Measurements from ENCODE around the gene APOBEC3B.
"Not testable (repeated sequence)": the region's sequence is repeated elsewhere in the genome, so short reads cannot be mapped to it uniquely, and the experiment has no call there.

The APOBEC3B gene

DNA sequence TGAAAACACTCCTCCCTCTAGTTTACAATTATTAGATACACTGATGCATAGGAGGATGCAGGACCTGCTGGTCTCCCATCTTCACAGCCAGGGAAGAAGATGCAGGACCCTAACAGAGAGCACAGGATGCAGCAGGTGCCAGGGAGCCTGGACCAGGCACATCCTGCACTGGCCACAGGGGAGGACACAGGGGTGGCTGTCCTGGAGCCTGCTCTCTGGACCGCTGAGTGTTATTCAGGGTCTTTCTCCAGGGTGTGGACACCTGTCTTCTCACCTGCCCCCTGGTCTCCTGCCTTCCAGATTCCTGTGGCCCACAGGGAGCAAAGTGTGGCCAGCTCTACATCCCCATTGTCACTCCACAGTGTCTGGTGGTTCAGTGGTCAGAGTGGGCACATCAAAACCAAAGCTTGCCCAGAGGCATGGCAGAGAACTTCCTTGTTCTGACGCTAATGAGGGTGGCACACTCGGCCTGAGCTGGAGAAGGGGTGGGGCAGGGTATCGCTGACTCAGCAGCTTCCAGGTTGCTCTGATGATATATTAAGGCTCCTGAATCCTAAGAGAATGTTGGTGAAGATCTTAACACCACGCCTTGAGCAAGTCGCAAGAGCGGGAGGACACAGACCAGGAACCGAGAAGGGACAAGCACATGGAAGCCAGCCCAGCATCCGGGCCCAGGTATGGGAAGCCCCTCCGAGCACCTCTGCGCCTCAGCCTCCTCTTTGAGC, 24.9 kb upstream of the APOBEC3B start, which contains the start of gene APOBEC3A:
TSS of gene APOBEC3A (plus strand) at position 564 of the 725 bp plus-strand sequence. CDS start at position 647, 83 bp downstream.
- TF ChIP-seq, protein P1, sequence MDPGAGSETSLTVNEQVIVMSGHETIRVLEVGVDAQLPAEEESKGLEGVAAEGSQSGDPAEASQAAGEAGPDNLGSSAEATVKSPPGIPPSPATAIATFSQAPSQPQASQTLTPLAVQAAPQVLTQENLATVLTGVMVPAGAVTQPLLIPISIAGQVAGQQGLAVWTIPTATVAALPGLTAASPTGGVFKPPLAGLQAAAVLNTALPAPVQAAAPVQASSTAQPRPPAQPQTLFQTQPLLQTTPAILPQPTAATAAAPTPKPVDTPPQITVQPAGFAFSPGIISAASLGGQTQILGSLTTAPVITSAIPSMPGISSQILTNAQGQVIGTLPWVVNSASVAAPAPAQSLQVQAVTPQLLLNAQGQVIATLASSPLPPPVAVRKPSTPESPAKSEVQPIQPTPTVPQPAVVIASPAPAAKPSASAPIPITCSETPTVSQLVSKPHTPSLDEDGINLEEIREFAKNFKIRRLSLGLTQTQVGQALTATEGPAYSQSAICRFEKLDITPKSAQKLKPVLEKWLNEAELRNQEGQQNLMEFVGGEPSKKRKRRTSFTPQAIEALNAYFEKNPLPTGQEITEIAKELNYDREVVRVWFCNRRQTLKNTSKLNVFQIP (CRISPR knock-in tag; IDR thresholded peaks at IDR 0.05; ENCODE audit: borderline replicate concordance, low read depth): no peak
- TF ChIP-seq TCF4 (CRISPR knock-in tag; IDR thresholded peaks at IDR 0.05; ENCODE audit: borderline replicate concordance) (no peak), ISL1 (CRISPR knock-in tag; IDR thresholded peaks at IDR 0.05) (no peak), TOX (CRISPR knock-in tag; IDR thresholded peaks at IDR 0.05; ENCODE audit: borderline replicate concordance) (no peak), ARNTL (CRISPR knock-in tag; IDR thresholded peaks at IDR 0.05; ENCODE audit: borderline replicate concordance, low read depth) (no peak), SNAI2 (CRISPR knock-in tag; IDR thresholded peaks at IDR 0.05) (no peak), ZNF8 (CRISPR knock-in tag; IDR thresholded peaks at IDR 0.05) (no peak), ESRRG (CRISPR knock-in tag; IDR thresholded peaks at IDR 0.05) (no peak), ZNF70 (CRISPR knock-in tag; IDR thresholded peaks at IDR 0.05) (no peak), CSDC2 (CRISPR knock-in tag; IDR thresholded peaks at IDR 0.05) (no peak), ZNF565 (CRISPR knock-in tag; conservative IDR thresholded peaks at IDR 0.05; ENCODE audit: low read depth) (no peak), BACH2 (CRISPR knock-in tag; IDR thresholded peaks at IDR 0.05; ENCODE audit: borderline replicate concordance) (no peak), ZFP3 (CRISPR knock-in tag; IDR thresholded peaks at IDR 0.05) (no peak)
- TF ChIP-seq, protein P2, sequence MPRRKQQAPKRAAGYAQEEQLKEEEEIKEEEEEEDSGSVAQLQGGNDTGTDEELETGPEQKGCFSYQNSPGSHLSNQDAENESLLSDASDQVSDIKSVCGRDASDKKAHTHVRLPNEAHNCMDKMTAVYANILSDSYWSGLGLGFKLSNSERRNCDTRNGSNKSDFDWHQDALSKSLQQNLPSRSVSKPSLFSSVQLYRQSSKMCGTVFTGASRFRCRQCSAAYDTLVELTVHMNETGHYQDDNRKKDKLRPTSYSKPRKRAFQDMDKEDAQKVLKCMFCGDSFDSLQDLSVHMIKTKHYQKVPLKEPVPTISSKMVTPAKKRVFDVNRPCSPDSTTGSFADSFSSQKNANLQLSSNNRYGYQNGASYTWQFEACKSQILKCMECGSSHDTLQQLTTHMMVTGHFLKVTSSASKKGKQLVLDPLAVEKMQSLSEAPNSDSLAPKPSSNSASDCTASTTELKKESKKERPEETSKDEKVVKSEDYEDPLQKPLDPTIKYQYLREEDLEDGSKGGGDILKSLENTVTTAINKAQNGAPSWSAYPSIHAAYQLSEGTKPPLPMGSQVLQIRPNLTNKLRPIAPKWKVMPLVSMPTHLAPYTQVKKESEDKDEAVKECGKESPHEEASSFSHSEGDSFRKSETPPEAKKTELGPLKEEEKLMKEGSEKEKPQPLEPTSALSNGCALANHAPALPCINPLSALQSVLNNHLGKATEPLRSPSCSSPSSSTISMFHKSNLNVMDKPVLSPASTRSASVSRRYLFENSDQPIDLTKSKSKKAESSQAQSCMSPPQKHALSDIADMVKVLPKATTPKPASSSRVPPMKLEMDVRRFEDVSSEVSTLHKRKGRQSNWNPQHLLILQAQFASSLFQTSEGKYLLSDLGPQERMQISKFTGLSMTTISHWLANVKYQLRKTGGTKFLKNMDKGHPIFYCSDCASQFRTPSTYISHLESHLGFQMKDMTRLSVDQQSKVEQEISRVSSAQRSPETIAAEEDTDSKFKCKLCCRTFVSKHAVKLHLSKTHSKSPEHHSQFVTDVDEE (CRISPR knock-in tag; IDR thresholded peaks at IDR 0.05): no peak
- TF ChIP-seq, protein P3, sequence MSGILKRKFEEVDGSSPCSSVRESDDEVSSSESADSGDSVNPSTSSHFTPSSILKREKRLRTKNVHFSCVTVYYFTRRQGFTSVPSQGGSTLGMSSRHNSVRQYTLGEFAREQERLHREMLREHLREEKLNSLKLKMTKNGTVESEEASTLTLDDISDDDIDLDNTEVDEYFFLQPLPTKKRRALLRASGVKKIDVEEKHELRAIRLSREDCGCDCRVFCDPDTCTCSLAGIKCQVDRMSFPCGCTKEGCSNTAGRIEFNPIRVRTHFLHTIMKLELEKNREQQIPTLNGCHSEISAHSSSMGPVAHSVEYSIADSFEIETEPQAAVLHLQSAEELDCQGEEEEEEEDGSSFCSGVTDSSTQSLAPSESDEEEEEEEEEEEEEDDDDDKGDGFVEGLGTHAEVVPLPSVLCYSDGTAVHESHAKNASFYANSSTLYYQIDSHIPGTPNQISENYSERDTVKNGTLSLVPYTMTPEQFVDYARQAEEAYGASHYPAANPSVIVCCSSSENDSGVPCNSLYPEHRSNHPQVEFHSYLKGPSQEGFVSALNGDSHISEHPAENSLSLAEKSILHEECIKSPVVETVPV (CRISPR knock-in tag; IDR thresholded peaks at IDR 0.05): no peak
- no peak for ATAC-seq

DNA sequence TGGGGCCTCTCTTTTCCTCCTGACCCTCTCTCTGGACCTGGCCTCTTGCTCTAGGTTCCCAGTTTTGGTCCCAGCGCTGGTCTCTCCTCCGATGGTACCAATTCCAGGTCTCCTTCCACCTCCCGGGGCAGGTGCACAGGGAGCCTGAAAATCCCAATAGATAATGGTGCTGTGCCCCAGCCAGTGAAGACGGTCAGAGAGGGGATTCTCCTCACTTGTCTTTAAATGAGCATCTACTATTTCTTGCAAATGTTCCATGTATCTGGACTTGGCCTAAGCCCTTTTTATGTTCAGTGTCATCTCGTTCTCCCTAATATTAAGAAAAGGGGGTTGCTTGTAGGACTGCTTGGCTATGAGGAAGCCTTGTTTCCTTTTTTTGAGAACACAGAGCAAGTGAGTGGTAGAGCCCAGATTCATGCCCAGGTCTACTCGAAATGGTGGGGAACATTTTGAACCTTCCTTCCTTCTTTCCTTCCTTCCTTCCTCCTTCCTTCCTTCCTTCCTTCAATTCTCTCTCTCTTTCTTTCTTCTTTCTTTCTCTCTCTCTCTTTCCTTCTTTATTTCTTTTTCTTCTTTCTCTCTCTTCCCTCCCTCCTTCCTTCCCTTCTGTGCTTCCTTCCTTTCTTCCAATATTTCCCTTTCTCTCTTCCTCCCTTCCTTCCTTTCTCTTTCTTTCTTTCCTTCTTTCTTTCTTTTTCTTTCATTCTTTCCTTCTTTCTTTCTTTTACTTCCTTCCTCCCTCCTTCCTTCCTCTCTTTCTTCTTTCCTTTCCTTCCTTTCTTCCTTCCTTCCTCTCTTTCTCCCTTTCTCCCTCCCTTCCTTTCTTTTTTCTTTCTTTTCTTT, 24.1 kb upstream of the APOBEC3B start:
- TF ChIP-seq TCF4 (CRISPR knock-in tag; IDR thresholded peaks at IDR 0.05; ENCODE audit: borderline replicate concordance): no peak
- TF ChIP-seq RARB (CRISPR knock-in tag; IDR thresholded peaks at IDR 0.05): no peak
- TF ChIP-seq SNAI2 (CRISPR knock-in tag; IDR thresholded peaks at IDR 0.05): no peak
- TF ChIP-seq ARNTL (CRISPR knock-in tag; IDR thresholded peaks at IDR 0.05; ENCODE audit: borderline replicate concordance, low read depth): no peak
- TF ChIP-seq ZFP3 (CRISPR knock-in tag; IDR thresholded peaks at IDR 0.05): no peak
- TF ChIP-seq, protein P4, sequence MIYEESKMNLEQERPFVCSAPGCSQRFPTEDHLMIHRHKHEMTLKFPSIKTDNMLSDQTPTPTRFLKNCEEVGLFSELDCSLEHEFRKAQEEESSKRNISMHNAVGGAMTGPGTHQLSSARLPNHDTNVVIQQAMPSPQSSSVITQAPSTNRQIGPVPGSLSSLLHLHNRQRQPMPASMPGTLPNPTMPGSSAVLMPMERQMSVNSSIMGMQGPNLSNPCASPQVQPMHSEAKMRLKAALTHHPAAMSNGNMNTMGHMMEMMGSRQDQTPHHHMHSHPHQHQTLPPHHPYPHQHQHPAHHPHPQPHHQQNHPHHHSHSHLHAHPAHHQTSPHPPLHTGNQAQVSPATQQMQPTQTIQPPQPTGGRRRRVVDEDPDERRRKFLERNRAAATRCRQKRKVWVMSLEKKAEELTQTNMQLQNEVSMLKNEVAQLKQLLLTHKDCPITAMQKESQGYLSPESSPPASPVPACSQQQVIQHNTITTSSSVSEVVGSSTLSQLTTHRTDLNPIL (CRISPR knock-in tag; IDR thresholded peaks at IDR 0.05; ENCODE audit: low read depth): no peak
- TF ChIP-seq, protein P3 (CRISPR knock-in tag; IDR thresholded peaks at IDR 0.05): no peak
- TF ChIP-seq BACH2 (CRISPR knock-in tag; IDR thresholded peaks at IDR 0.05; ENCODE audit: borderline replicate concordance): no peak
- ATAC-seq: no peak

DNA sequence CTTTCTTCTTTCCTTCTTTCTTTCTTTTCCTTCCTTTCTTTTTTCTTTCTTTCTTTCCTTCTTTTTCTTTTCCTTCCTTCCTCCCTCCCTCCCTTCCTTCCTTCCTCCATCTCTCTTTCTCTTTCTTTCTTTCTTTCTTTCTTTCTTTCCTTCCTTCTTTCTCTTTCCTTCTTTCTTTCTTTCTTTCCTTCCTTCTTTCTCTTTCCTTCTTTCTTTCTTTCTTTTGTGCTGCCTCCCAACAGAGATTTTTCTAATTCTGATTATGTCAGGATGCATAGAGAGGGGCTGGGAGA, 23.6 kb upstream of the APOBEC3B start:
- ATAC-seq: not testable (repeated sequence)
